ENCODE results near the gene WSCD2. TPM values are rescaled to one million over a fixed set of nuclear protein-coding genes. Genes with fewer than 3 reads are reported as not detected.

Gene WSCD2
- total RNA-seq, 3 donors from 2014 or later, result 0.53 to 2.0 (median 0.72) TPM

DNA sequence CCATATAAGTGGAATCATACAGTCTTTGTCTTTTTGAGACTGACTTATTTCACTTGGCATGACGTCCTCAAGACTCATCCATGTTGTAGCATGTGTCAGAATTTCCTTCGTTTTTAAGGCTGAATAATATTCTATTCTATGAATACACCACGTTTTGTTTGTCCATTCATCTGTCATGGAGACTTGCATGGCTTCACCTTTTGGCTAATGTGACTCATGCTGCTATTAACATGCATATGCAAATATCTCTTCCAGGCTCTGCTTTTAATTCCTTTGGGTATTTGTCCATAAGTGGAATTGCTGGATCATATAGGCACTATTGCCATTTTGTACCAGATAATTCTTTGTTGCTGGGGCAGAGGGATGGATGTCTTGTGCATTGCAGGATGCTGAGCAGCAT lies 19.6 kb upstream of the WSCD2 start:
- Histone ChIP-seq H3K4me1 (ENCODE audit: low read depth) (no peaks in the 10 kb centered on the region), H3K9me3 (no peaks in the 10 kb centered on the region), H3K36me3 (ENCODE audit: low read depth) (no peaks in the 10 kb centered on the region), H3K4me3 (no peak overlapping the region)
- intact Hi-C loops (cut with DNase I, micrococcal nuclease), result no loop called here
- no peak for DNase-seq
- ATAC-seq, result no peak
- TF ChIP-seq, protein P1, sequence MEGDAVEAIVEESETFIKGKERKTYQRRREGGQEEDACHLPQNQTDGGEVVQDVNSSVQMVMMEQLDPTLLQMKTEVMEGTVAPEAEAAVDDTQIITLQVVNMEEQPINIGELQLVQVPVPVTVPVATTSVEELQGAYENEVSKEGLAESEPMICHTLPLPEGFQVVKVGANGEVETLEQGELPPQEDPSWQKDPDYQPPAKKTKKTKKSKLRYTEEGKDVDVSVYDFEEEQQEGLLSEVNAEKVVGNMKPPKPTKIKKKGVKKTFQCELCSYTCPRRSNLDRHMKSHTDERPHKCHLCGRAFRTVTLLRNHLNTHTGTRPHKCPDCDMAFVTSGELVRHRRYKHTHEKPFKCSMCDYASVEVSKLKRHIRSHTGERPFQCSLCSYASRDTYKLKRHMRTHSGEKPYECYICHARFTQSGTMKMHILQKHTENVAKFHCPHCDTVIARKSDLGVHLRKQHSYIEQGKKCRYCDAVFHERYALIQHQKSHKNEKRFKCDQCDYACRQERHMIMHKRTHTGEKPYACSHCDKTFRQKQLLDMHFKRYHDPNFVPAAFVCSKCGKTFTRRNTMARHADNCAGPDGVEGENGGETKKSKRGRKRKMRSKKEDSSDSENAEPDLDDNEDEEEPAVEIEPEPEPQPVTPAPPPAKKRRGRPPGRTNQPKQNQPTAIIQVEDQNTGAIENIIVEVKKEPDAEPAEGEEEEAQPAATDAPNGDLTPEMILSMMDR (IDR thresholded peaks at IDR 0.05), result no peak

DNA sequence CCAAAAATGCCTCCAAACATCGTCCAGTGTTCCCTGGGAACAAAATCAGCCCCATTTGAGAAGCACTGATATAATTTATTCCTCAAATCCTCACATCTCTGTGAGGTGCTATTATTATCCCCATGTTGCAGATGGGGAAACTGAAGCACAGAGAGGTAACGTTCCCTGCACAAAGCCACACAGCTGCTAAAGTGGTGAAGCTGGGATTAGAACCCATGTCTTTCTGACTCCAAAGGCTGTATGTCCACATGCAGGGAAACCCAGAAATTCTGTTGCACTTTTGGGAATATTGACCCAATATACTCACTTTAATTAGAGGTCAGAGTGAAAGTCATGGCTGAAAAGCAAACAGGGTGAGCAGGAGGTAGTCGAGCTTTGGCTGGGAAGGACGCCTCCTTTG lies 19.1 kb upstream of the WSCD2 start:
- H3K36me3 ChIP-seq (ENCODE audit: low read depth), result no peaks in the 10 kb centered on the region
- intact Hi-C loops (cut with DNase I, micrococcal nuclease), result no loop called here
- no peak overlapping the region for H3K4me3 ChIP-seq
- TF ChIP-seq, protein P1 (IDR thresholded peaks at IDR 0.05), result no peak
- H3K4me1 ChIP-seq (ENCODE audit: low read depth), result no peaks in the 10 kb centered on the region
- no peak for ATAC-seq
- DNase-seq, result no peak
- no peaks in the 10 kb centered on the region for H3K9me3 ChIP-seq

DNA sequence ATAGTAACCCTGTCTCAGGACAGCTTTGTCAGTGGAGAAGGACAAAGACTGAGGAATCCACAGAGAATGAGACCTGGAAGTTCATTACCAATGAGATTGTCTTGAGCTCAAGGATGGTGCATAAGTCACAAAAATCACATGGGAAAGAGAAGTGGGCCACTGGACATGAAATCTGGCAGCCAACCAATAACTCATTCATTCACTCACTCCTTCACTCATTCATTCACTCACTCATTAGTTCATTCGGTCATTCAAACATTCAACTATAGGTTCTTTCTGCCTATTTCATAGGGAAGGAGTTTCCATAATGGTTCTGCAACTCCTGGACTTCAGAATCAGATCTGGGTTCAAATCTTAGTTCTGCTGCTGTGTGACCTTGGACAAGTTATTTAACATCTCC lies 18.2 kb upstream of the WSCD2 start:
- TF ChIP-seq, protein P1 (IDR thresholded peaks at IDR 0.05), result no peak
- intact Hi-C loops (cut with DNase I, micrococcal nuclease), result no loop called here
- Histone ChIP-seq H3K9me3 (no peaks in the 10 kb centered on the region), H3K36me3 (ENCODE audit: low read depth) (no peaks in the 10 kb centered on the region), H3K4me3 (no peak overlapping the region), H3K4me1 (ENCODE audit: low read depth) (no peaks in the 10 kb centered on the region)
- DNase-seq, result no peak
- ATAC-seq, result no peak

DNA sequence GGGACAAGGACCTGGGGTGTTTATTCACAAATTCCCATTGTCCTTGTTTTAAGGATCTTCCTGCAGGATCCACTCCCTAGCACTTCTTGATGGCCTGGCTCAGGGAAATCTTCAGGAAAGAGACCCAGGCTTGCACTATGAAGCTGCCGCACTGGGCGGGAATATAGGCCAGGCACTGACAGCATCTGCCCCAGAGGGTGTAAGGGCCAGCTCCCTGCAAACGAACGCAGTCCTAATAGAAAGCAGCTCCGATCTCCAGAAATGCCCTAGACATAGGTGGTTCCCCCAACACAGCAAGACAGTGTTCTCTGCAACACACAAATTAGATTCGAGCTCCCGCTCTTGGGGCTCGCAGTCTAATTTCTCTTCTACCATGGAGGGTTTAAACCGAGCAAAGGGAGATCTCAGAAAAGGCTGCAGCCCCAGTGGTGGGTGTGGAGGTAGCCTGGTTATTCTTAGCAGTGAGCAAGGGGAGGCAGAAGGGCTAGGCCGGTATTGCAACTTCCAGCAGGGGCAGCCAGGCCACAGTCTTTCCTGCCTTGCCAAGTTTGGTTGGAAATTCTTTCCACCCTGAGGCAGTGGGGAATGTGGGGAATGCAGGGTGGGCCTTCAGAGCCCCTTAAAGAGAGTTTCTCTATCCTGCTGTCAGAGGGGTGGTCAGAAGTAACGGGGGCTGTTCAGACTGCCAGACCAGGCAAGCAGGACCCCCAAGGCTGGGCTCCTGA lies 16.1 kb upstream of the WSCD2 start:
- no peaks in the 10 kb centered on the region for H3K36me3 ChIP-seq (ENCODE audit: low read depth)
- TF ChIP-seq, protein P1 (IDR thresholded peaks at IDR 0.05), result no peak
- H3K4me1 ChIP-seq (ENCODE audit: low read depth), result no peaks in the 10 kb centered on the region
- no peak for ATAC-seq
- no peak for DNase-seq
- H3K9me3 ChIP-seq, result no peaks in the 10 kb centered on the region
- intact Hi-C loops (cut with DNase I, micrococcal nuclease), result no loop called here
- no peak overlapping the region for H3K4me3 ChIP-seq

DNA sequence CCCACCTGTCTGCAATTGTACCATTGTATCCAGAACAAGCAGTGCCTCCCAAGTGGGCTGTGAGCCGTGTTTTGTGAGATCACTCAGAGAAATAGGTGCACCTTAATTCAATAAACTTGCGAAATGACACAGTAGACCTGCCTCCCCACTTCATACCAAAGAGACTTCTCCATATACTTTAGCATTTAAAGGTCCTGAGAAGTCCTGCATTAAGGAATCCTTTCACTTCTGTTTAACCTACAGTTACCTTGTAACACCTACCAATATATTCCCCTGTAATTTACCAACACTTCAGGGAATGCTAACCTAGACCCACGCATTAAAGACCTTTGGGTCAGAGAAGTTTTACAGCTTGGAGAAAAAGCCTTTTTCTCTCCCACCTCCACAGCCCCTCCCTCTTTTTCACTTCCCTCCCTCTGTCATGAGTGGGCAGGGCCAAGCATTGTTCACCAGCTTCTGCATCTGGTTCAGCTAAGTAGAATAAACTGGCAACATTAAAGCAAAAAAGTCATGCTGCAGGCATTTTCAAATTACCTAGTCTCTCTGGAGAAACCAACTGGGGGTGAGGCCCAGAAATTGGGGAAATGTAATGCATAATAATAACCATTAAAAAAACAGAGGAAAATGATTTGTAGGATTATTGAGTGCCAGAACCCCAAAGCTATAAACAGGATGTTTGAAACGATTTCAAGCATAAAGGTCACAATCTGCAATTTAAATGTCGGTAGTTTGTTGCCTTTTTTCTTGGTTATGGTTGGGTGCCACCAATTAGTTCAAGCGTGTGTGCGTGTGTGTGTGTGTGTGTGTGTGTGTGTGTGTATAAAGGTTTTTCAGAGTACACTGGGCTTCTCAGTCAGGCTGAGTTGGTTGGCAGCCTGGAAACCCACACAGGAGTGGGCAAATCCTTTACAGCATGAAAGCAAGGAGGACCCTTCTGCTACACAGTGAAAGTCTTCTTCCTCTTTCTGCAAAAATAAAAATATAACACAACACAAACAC lies 13.7 kb upstream of the WSCD2 start:
- H3K9me3 ChIP-seq, result no peaks in the 10 kb centered on the region
- no peak overlapping the region for H3K4me3 ChIP-seq
- intact Hi-C loops (cut with DNase I, micrococcal nuclease), result no loop called here
- no peaks in the 10 kb centered on the region for H3K36me3 ChIP-seq (ENCODE audit: low read depth)
- no peaks in the 10 kb centered on the region for H3K4me1 ChIP-seq (ENCODE audit: low read depth)
- DNase-seq (peak in 1 of 3 donors; percentile 8), ATAC-seq (no peak)
- TF ChIP-seq, protein P1 (IDR thresholded peaks at IDR 0.05), result no peak

Measured in mucosa of descending colon (tissue), 3 donors.